Right lobe of liver (tissue), 6 donors: Measurements from ENCODE around the gene CHD2. TPM values are rescaled to one million over a fixed set of nuclear protein-coding genes. Genes with fewer than 3 reads are reported as not detected.

ENCODE experiments used
- ATAC-seq, 4 donors: fragments of 200-7000 bp; cut with Tn5 transposase; one replicate each; pipeline ENCODE4 v1.9.1; 2020; ENCODE audit warnings: mild to moderate bottlenecking in 4 of 4, moderate library complexity in 4 of 4
- DNase-seq, 3 donors: peaks; one replicate each; pipeline ENCODE4 v3.0.0-alpha.2; 2020
- H3K27ac ChIP-seq, 3 donors: fragments of 200-600 bp; one replicate each; pipeline ENCODE4 v1.8.0; 2022
- H3K27me3 ChIP-seq, 2 donors: fragments of 200-600 bp; one replicate each; pipeline ENCODE4 v1.8.0; 2022
- H3K36me3 ChIP-seq, 4 donors: fragments of 200-600 bp; sonication (generic) in 1 of 4; one replicate each; pipeline versions ENCODE4 v1.5.1 to v1.8.0; 2017 to 2022; ENCODE audit warnings: control low read depth in 1 of 4
- H3K4me1 ChIP-seq, 4 donors: fragments of 200-600 bp; sonication (generic) in 1 of 4; one replicate each; pipeline versions ENCODE4 v1.5.1 to v1.8.0; 2017 to 2022; ENCODE audit warnings: control low read depth in 1 of 4
- H3K4me3 ChIP-seq, 3 donors: fragments of 200-600 bp; one replicate each; pipeline ENCODE4 v1.8.0; 2022
- H3K9me3 ChIP-seq, 4 donors: fragments of 200-600 bp; sonication (generic) in 1 of 4; one replicate each; pipeline versions ENCODE4 v1.5.1 to v1.8.0; 2017 to 2022; ENCODE audit warnings: control low read depth in 1 of 4
- CTCF ChIP-seq, 4 donors: fragments of 200-600 bp in 3 of 4; fragments of 450-650 bp in 1 of 4; IDR thresholded peaks; one replicate each; pipeline versions ENCODE4 v1.5.1 to v1.8.0; 2016 to 2022; ENCODE audit warnings: antibody characterized with exemption in 4 of 4, mild to moderate bottlenecking in 2 of 4
- POLR2A ChIP-seq: fragments of 450-650 bp; IDR thresholded peaks from one replicate; pipeline ENCODE4 v1.6.1; 2017; ENCODE audit warnings: antibody characterized with exemption, mild to moderate bottlenecking
- WGBS: methylation state at CpG from one replicate; pipeline ENCODE4 v1.1.6; 2018; ENCODE audit warnings: low coverage, low lambda C conversion rate; ENCODE audit not compliant: insufficient coverage; ENCODE audit errors: missing lambda C conversion rate; 5-methylcytosine and 5-hydroxymethylcytosine counted together
- intact Hi-C, 2 donors: fragments of 100-400 bp; cut with DNase I; formaldehyde crosslinking; loops; one replicate each; pipeline versions ENCODE4 v1.11.2 to v1.14.1; 2022
- total RNA-seq, 6 experiments: library from RNA; depleted of rRNA in 2 of 6; stranded (reverse); fragments of >200 nt in 2 of 6; fragmentation: NEBNext Ultra II Directional in 3 of 6; extraction: Animal tissue kit (Norgen Biotek cat#: 25700) in 3 of 6; gene quantifications; one replicate each; pipeline versions ENCODE4 v1.1.0 to v1.2.4, GENCODE V29; 2016 to 2023
- donor health status: DM: no; HTN: yes; CAD: no.
- donor health status: DM: no; HTN: no; CAD: no.
- donor health status: DM: no; HTN: no; CAD: no.
- donor health status: DM: no; HTN: yes; CAD: no.
- donor health status: DM: no; HTN: yes; CAD: no.

Gene CHD2
- total RNA-seq, 6 experiments from 2014 or later, result 41.4 to 65.0 (median 56.6) TPM

GRCh38 chr15:92954578-92954977, 54.5 kb downstream of the CHD2 start:
- no peak overlapping the region for H3K27ac ChIP-seq
- H3K36me3 ChIP-seq, result peaks cover 12 to 90% (median 36%) of the 10 kb centered on the region in 4 donors
- intact Hi-C loops, result loop anchor here in 1 of 2 donors (10.0 kb wide), 1 partner anchor 50 kb away; no protein-coding TSS in a partner anchor
- 95% methylated on average over 8 of the region's 8 CpGs for WGBS
- DNase-seq (no peak), ATAC-seq (no peak)
- H3K4me3 ChIP-seq, result no peak overlapping the region
- TF ChIP-seq CTCF (IDR thresholded peaks at IDR 0.05) (peak in 3 of 4 donors; percentile 10 to 35 (median 23)), POLR2A (no peak)
- H3K4me1 ChIP-seq, result no peaks in the 10 kb centered on the region
- no peaks in the 10 kb centered on the region for H3K9me3 ChIP-seq
- no peaks in the 10 kb centered on the region for H3K27me3 ChIP-seq

- DNase-seq, result no peak
- H3K9me3 ChIP-seq, result no peaks in the 10 kb centered on the region
- H3K4me1 ChIP-seq, result no peaks in the 10 kb centered on the region
- ATAC-seq, result no peak
- intact Hi-C loops, result loop anchor here in 1 of 2 donors (10.0 kb wide), 1 partner anchor 49 kb away; no protein-coding TSS in a partner anchor
- no peaks in the 10 kb centered on the region for H3K27me3 ChIP-seq
- peaks cover 9 to 84% (median 30%) of the 10 kb centered on the region in 4 donors for H3K36me3 ChIP-seq
- H3K27ac ChIP-seq, result no peak overlapping the region
- 82% methylated on average over 1 of the region's 2 CpGs for WGBS
- H3K4me3 ChIP-seq, result no peak overlapping the region
- no peak for TF ChIP-seq CTCF (IDR thresholded peaks at IDR 0.05)
Measured at GRCh38 chr15:92955706-92956105, 55.6 kb downstream of the CHD2 start.

- Histone ChIP-seq H3K36me3 (peaks cover 9 to 76% (median 26%) of the 10 kb centered on the region in 4 donors), H3K4me3 (no peak overlapping the region), H3K27ac (no peak overlapping the region), H3K27me3 (no peaks in the 10 kb centered on the region), H3K4me1 (no peaks in the 10 kb centered on the region), H3K9me3 (no peaks in the 10 kb centered on the region)
- 72% methylated on average over 7 of the region's 8 CpGs for WGBS
- TF ChIP-seq POLR2A (no peak), CTCF (IDR thresholded peaks at IDR 0.05) (no peak)
- ATAC-seq, result no peak
- no peak for DNase-seq
- intact Hi-C loops, result loop anchor here in 1 of 2 donors (10.0 kb wide), 1 partner anchor 47 kb away; no protein-coding TSS in a partner anchor
Measured at GRCh38 chr15:92958105-92958504, 58.0 kb downstream of the CHD2 start.

GRCh38 chr15:92959219-92959618, 59.1 kb downstream of the CHD2 start:
- H3K36me3 ChIP-seq, result peaks cover 7 to 76% (median 21%) of the 10 kb centered on the region in 4 donors
- no peak for TF ChIP-seq POLR2A
- no peak for TF ChIP-seq CTCF (IDR thresholded peaks at IDR 0.05)
- no peak for DNase-seq
- H3K4me1 ChIP-seq, result no peaks in the 10 kb centered on the region
- no peak overlapping the region for H3K4me3 ChIP-seq
- H3K9me3 ChIP-seq, result no peaks in the 10 kb centered on the region
- intact Hi-C loops, result loop anchor here in 1 of 2 donors (10.0 kb wide), 1 partner anchor 46 kb away; no protein-coding TSS in a partner anchor
- ATAC-seq, result peak in 1 of 4 donors; percentile 19
- 55% methylated on average over 4 of the region's 4 CpGs for WGBS
- no peaks in the 10 kb centered on the region for H3K27me3 ChIP-seq
- no peak overlapping the region for H3K27ac ChIP-seq
